Measurements from ENCODE around the gene BCAS1.
"Not testable (repeated sequence)": the region's sequence is repeated elsewhere in the genome, so short reads cannot be mapped to it uniquely, and the experiment has no call there.

BCAS1 gene

GRCh38 chr20:54019585-54019984, 50.8 kb downstream of the BCAS1 start:
- DNase-seq (ENCODE audit: low read depth in 2 of 2), result no peak

GRCh38 chr20:54019127-54019526, 51.3 kb downstream of the BCAS1 start:
- no peak for DNase-seq (ENCODE audit: low read depth in 2 of 2)

GRCh38 chr20:54017846-54018245, 52.5 kb downstream of the BCAS1 start:
- DNase-seq (ENCODE audit: low read depth in 2 of 2), result no peak

- no peak for DNase-seq (ENCODE audit: low read depth in 2 of 2)
These were observed 54.9 kb downstream of the BCAS1 start for GRCh38 chr20:54015496-54015895.

DNA sequence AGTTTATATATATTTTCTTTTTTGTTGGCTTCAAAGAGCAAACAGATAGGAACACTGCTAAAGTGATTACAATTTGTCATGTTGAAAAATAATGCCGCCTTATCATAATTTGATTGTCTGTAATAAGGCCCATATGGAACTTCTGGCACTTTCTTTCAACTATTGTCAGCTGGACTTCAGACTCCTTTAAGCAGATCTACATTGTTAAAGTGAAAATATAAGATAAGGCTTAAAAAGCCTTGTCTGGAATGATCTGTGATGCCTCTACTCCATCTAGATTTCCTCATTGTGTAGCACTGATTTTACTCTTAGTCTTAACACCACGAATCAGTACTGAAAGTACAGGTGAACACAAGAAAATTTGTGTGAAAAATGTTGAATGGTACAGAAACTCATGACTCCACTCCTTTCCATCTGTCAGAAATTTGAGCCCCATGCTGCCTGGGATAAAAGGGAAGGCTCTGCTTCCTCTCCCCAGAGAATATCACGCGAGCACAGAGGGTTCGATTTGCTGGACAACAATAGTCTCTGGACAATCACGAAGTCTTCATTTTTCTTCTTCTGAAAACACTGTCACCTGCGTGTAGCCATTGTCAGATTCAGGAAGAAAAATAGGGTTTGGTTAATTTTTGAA, 56.0 kb downstream of the BCAS1 start:
- DNase-seq (ENCODE audit: low read depth in 2 of 2), result no peak

GRCh38 chr20:54013471-54013870, 56.9 kb downstream of the BCAS1 start:
- DNase-seq (ENCODE audit: low read depth in 2 of 2), result no peak

GRCh38 chr20:54011346-54011745, 59.0 kb downstream of the BCAS1 start:
- no peak for DNase-seq (ENCODE audit: low read depth in 2 of 2)

DNA sequence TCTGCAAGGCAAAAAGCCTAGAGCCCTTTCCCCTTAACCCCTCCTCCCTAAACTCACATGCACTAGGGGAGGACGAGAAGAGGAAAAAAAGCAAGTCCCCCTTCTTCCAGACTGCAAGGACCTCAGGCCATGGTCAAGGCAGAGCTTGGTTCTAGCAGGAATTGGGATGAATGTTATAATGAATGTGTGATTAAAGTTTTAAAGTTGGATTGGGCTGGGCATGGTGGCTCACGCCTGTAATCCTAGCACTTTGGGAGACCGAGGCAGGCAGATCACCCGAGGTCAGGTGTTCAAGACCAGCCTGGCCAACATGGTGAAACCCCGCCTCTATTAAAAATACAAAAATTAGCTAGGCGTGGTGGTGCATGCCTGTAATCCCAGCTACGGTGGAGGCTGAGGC, 64.2 kb downstream of the BCAS1 start:
- not testable (repeated sequence) for DNase-seq (ENCODE audit: low read depth in 2 of 2)

DNA sequence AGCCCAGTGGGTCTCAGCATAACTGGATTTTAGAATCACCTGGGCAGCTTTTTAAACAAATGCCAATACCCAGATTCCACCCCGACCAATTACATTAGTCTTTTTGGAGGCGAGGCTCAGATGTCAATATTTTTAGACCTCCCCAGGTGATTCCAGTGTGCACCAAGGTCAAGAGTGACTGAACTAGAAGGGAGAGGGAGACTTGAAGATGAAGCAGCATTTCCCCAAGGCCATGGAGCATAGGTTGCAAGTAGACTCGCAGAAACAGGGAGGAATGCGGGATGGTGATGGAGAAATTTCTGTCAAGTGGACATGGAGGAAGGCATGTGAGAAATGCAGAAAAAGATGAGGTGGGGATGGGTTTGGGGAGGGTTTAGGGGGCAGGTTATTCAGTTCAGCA, 64.9 kb downstream of the BCAS1 start:
- DNase-seq (ENCODE audit: low read depth in 2 of 2), result no peak

DNA sequence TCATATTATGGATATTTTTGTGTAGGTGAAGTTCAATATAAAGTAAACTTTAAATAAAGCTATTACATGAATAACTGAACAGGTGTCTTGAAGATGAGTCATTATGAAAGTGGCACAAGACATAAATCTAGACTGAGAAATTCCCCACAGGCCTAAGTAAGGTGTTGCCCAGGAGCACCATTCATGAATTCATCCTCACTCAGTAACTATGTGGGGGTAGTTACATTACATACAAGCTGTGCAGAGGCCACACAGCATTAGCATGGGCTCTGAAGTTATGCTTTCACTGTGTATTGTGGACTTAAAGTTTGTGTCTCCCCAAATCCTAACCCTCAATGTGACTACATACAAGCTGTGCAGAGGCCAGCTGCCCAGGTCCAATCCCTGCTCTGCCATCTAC, 65.9 kb downstream of the BCAS1 start:
- DNase-seq (ENCODE audit: low read depth in 2 of 2), result no peak

DNA sequence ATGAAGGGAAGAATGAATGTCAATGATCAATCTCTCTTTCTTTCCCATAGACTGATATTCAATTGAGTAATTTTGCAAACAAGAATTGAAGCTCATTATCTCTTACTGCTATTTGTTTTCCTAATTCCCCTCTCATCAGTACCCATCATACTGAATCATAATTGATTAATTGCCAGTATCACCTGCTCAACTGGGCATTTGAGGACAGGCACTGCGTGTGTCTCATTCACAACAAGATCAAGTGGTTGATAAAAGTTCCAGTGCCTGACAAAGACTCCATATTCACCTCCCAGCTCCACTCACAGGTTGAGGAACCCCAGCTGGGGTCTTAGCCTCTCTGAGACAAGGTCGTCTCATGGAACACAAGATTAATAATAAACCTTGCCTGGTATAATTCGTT, 67.7 kb downstream of the BCAS1 start:
- no peak for DNase-seq (ENCODE audit: low read depth in 2 of 2)

- no peak for DNase-seq (ENCODE audit: low read depth in 2 of 2)
These were observed 68.3 kb downstream of the BCAS1 start for GRCh38 chr20:54002056-54002575.

DNA sequence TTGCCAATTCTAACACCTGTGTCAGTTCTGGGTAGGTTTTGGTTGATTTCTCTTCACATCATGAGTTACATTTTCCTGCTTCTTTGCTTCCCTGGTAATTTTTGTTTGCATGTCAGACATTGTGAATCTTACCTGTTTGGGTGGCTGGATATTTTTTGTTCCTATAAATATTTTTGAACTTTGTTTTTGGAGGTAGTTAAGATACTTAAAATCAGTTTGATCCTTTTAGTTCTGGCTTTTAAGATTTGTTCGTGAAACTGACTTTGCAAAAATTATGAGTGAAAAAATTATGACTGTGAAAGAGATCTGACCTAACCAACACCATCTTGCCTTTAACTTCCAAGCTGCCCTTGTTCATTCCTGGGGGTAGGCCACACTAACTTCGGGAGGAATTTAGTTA, 69.5 kb downstream of the BCAS1 start:
- DNase-seq (ENCODE audit: low read depth in 2 of 2), result no peak

GRCh38 chr20:54000262-54000661, 70.1 kb downstream of the BCAS1 start:
- DNase-seq (ENCODE audit: low read depth in 2 of 2), result no peak

DNA sequence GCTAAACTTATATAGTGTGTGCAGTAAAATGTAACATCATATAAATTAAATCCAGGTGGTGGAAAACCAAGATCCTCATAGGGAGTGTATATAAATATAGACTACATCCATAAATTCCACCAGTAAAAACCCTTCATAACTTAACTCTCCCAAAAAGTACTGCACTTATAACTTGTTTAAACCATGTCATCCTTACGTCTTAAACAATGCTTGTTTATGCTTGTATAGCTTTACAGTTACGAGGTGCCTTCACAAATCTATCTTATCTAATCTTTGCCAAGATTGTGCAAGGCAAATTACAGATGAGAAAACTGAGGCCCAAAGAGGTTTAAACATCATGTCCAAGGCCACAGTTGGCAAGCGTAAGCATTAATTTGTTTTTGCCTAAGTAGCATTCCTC, 71.3 kb downstream of the BCAS1 start:
- DNase-seq (ENCODE audit: low read depth in 2 of 2), result no peak

- DNase-seq (ENCODE audit: low read depth in 2 of 2), result no peak
These were observed 73.6 kb downstream of the BCAS1 start for GRCh38 chr20:53996584-53997486.

DNA sequence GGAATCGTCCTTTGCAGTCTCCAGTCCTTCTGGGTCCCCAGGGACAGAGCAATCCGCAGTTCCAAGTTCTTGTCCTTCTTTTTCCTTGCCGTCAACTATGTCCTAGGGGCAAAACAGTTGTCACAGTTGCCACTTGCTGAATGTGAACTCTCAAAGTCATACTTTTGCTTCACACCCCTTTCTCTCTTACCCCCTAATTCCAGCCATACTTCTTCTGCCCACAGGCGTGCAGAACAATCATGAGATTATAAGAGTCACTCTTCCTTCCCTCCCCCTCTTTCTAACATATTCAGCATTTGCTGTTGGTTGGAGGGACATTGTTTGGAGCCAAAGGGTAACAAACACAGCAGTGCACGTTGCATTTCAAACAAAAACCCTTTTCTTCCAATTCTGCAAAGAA, 74.4 kb downstream of the BCAS1 start:
- DNase-seq (ENCODE audit: low read depth in 2 of 2), result no peak

- DNase-seq (ENCODE audit: low read depth in 2 of 2), result no peak
These were observed 76.3 kb downstream of the BCAS1 start for GRCh38 chr20:53994088-53994487.

GRCh38 chr20:53993310-53993709, 77.1 kb downstream of the BCAS1 start:
- DNase-seq (ENCODE audit: low read depth in 2 of 2), result no peak

DNA sequence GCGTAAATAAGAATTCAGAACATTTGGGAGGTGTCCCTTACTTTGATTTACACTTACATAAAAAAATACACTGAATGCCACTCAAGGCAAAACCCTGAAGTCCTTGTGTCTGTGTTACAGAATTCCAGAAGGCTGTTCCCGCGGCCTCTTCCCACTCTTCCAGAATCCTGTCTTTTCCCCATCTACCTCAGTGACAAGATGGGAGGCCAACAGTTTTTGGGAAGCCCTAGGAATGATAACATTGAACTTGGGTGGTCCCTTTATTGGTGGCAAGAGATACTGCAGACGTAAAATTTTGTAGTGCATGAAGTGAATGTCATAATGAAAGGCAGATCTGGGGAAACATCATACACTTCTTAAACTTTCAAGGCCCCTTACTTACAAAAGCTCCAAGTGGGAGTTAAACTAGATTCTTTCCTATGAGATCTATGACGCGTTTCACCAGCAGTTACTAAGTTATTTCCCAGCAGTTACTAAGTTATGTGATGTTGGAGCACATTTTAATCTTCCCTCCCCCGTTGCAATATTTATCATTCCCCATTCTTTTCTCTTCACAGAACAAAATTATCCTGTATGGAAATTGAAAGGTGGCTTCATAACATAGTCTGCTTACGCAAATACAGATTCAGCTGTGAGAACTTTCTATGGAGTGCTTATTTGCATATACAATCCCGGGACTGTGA, 79.5 kb downstream of the BCAS1 start:
- DNase-seq (ENCODE audit: low read depth in 2 of 2), result no peak

- no peak for DNase-seq (ENCODE audit: low read depth in 2 of 2)
These were observed 80.4 kb downstream of the BCAS1 start for GRCh38 chr20:53990003-53990402.

- no peak for DNase-seq (ENCODE audit: low read depth in 2 of 2)
These were observed 81.0 kb downstream of the BCAS1 start for GRCh38 chr20:53989401-53989800.
